HCT116 (cell line): ENCODE results near the gene DRC7. TPM values are rescaled to one million over a fixed set of nuclear protein-coding genes. Genes with fewer than 3 reads are reported as not detected.

Experiments
- ATAC-seq: fragments of 200-7000 bp; cut with Tn5 transposase; 2 replicates; pipeline ENCODE4 v1.9.1; 2020; ENCODE audit warnings: mild to moderate bottlenecking, moderate library complexity
- BruUV-seq: library from RNA; stranded (reverse); fragments of 400-500 nt; replicated peaks from 2 replicates; lab custom pipeline; 2021; lab: Mats Ljungman, UMichigan
- CTCF ChIA-PET: fragments of 300-600 bp; sonication (Branson Sonifier 250); formaldehyde crosslinking; loops from one replicate; lab custom pipeline; 2021; ENCODE audit warnings: antibody characterized with exemption; lab: Charles Lee
- POLR2A ChIA-PET: fragments of 300-600, 350-600 bp; sonication (Branson Sonifier 250); formaldehyde crosslinking; loops from one replicate; lab custom pipeline; 2021; ENCODE audit warnings: antibody characterized with exemption; lab: Charles Lee
- RAD21 ChIA-PET, 2 experiments: fragments of 300-600 bp; sonication (Branson Sonifier 250); formaldehyde crosslinking; loops; one replicate each; lab custom pipeline; 2023; ENCODE audit warnings: low total read pairs in 2 of 2; ENCODE audit not compliant: uncharacterized antibody in 2 of 2, unreplicated experiment in 2 of 2, low non-redundant PET in 1 of 2; lab: Charles Lee
- DNase-seq: peaks from one replicate; pipeline ENCODE4 v3.0.0-alpha.2; 2010; ENCODE audit warnings: low read depth, low spot score
- H2AFZ ChIP-seq: fragments of 200-600 bp; shearing (Covaris generic), sonication (generic); 2 replicates; pipeline ENCODE4 v1.6.1; 2017; ENCODE audit warnings: low read depth, mixed run types, mixed read lengths, antibody characterized with exemption, low read length; ENCODE audit not compliant: poor library complexity, severe bottlenecking
- H3K27ac ChIP-seq: 2 replicates; pipeline ENCODE4 v1.5.1; 2012; ENCODE audit warnings: low read depth, low read length
- H3K27me3 ChIP-seq: fragments of 200-600 bp; sonication (generic); 2 replicates; pipeline ENCODE4 v1.6.1; 2016; ENCODE audit warnings: mixed run types, low read length, mixed read lengths; ENCODE audit not compliant: insufficient read depth
- H3K36me3 ChIP-seq, 2 experiments: fragments of 200-500 bp in 1 of 2; fragments of 200-600 bp in 1 of 2; sonication (Bioruptor generic) in 1 of 2; sonication (generic) in 1 of 2; 2 replicates each; pipeline versions ENCODE4 v1.5.1 to v1.6.1; 2014 to 2016; ENCODE audit warnings: low read length in 2 of 2, inconsistent platforms in 1 of 2, mixed read lengths in 1 of 2, mixed run types in 1 of 2; ENCODE audit not compliant: insufficient read depth in 2 of 2, control insufficient read depth in 1 of 2
- H3K4me1 ChIP-seq, 2 experiments: fragments of 200-600 bp in 1 of 2; sonication (generic) in 1 of 2; 2 replicates each; pipeline versions ENCODE4 v1.5.1 to v1.6.1; 2012 to 2017; ENCODE audit warnings: low read length in 2 of 2, inconsistent platforms in 1 of 2, mild to moderate bottlenecking in 1 of 2, mixed read lengths in 1 of 2, mixed run types in 1 of 2, moderate library complexity in 1 of 2; ENCODE audit not compliant: insufficient read depth in 2 of 2, control insufficient read depth in 1 of 2
- H3K4me2 ChIP-seq: fragments of 200-600 bp; sonication (generic); 2 replicates; pipeline ENCODE4 v1.6.1; 2017; ENCODE audit warnings: mixed run types, low read length, mixed read lengths
- H3K4me3 ChIP-seq, 2 experiments: fragments of 200-600 bp in 1 of 2; sonication (generic) in 1 of 2; replicated peaks in 1 of 2; 2 replicates each; pipeline ENCODE4 v1.5.1; 2011 to 2016; ENCODE audit warnings: low read length in 2 of 2, control low read depth in 1 of 2, low read depth in 1 of 2, mild to moderate bottlenecking in 1 of 2, mixed read lengths in 1 of 2, mixed run types in 1 of 2
- H3K79me2 ChIP-seq: fragments of 200-600 bp; sonication (generic); 2 replicates; pipeline ENCODE4 v1.6.1; 2017; ENCODE audit warnings: mild to moderate bottlenecking, mixed run types, low read length, moderate library complexity, mixed read lengths; ENCODE audit not compliant: insufficient read depth
- H3K9ac ChIP-seq: fragments of 200-600 bp; sonication (generic); 2 replicates; pipeline ENCODE4 v1.6.1; 2016; ENCODE audit warnings: low read length, mixed read lengths
- H3K9me2 ChIP-seq: fragments of 200-600 bp; sonication (generic), shearing (Covaris generic); 2 replicates; pipeline ENCODE4 v1.6.1; 2017; ENCODE audit warnings: mixed run types, mild to moderate bottlenecking, moderate library complexity; ENCODE audit not compliant: insufficient read depth
- H3K9me3 ChIP-seq, 2 experiments: fragments of 200-500 bp in 1 of 2; fragments of 200-600 bp in 1 of 2; sonication (Bioruptor generic) in 1 of 2; sonication (generic) in 1 of 2; 2 replicates each; pipeline ENCODE4 v1.6.1; 2014 to 2017; ENCODE audit warnings: low read length in 2 of 2, mixed read lengths in 2 of 2, inconsistent platforms in 1 of 2, low read depth in 1 of 2, mild to moderate bottlenecking in 1 of 2, mixed run types in 1 of 2, moderate library complexity in 1 of 2; ENCODE audit not compliant: control insufficient read depth in 1 of 2, insufficient read depth in 1 of 2
- H4K20me1 ChIP-seq: fragments of 200-600 bp; sonication (generic), shearing (Covaris generic); 2 replicates; pipeline ENCODE4 v1.6.1; 2017; ENCODE audit warnings: mixed run types, mild to moderate bottlenecking, moderate library complexity; ENCODE audit not compliant: insufficient read depth
- ATF3 ChIP-seq: IDR thresholded peaks from 2 replicates; pipeline ENCODE4 v1.6.1; 2012
- CBX3 ChIP-seq: IDR thresholded peaks from 2 replicates; pipeline ENCODE4 v1.6.1; 2012; ENCODE audit warnings: low read depth
- ELF1 ChIP-seq: IDR thresholded peaks from 2 replicates; pipeline ENCODE4 v1.6.1; 2012; ENCODE audit warnings: low read depth, borderline replicate concordance
- EZH2 ChIP-seq: fragments of 200-600 bp; sonication (generic); IDR thresholded peaks from 2 replicates; pipeline ENCODE4 v1.6.1; 2017; ENCODE audit warnings: antibody characterized with exemption, mixed run types
- RAD21 ChIP-seq: IDR thresholded peaks from 2 replicates; pipeline ENCODE4 v1.6.1; 2012; ENCODE audit warnings: low read depth, mild to moderate bottlenecking
- REST ChIP-seq: IDR thresholded peaks from 2 replicates; pipeline ENCODE4 v1.6.1; 2012; ENCODE audit warnings: low read depth
- SIN3A ChIP-seq: IDR thresholded peaks from 2 replicates; pipeline ENCODE4 v1.6.1; 2012; ENCODE audit warnings: low read depth
- SRF ChIP-seq: IDR thresholded peaks from 2 replicates; pipeline ENCODE4 v1.6.1; 2012; ENCODE audit warnings: low read depth
- intact Hi-C: fragments of 100-400 bp; cut with micrococcal nuclease; formaldehyde crosslinking; loops from 2 replicates; pipeline ENCODE4 v1.10.0; 2022
- total RNA-seq: library from RNA; stranded (reverse); gene quantifications from one replicate; pipeline ENCODE4 v1.2.1, GENCODE V29; 2021; ENCODE audit not compliant: unreplicated experiment

Gene DRC7
- total RNA-seq, 1 experiment from 2014 or later = 0.91 TPM

GRCh38 chr16:57668263-57668571 lies 26.4 kb upstream of the DRC7 start, which contains the start of gene ADGRG3:
Gene ADGRG3 (plus strand): TSS chr16:57668306. CDS start chr16:57668348, 42 bp downstream.
- intact Hi-C loops = no loop called here
- BruUV-seq = no TSS peak
- ChIA-PET POLR2A (no interaction called here), CTCF (interaction anchor here (0.7 kb wide), 1 partner anchor 62 kb away, joined by 3 read pairs; no protein-coding TSS in a partner anchor), RAD21 (no interaction called here)
- no peaks in the 10 kb centered on the region; the same call in 1 of the 2 replicates for H3K27me3 ChIP-seq
- no peaks in the 10 kb centered on the region for H3K9me3 ChIP-seq
- H3K27ac ChIP-seq = no peak within 1 kb of the TSS
- H3K9ac ChIP-seq = no peak within 1 kb of the TSS
- H3K4me2 ChIP-seq = no peak within 1 kb of the TSS; the same call in 1 of the 2 replicates
- H4K20me1 ChIP-seq = no peaks in the 10 kb centered on the region
- H2AFZ ChIP-seq = no peak within 1 kb of the TSS
- H3K9me2 ChIP-seq = no peaks in the 10 kb centered on the region
- H3K36me3 ChIP-seq = no peaks in the 10 kb centered on the region
- no peak for DNase-seq
- peaks cover 10 to 24% of the 10 kb centered on the region in 2 experiments for H3K4me1 ChIP-seq
- ATAC-seq = peak; percentile 9; the same call in 1 of the 2 replicates
- H3K79me2 ChIP-seq = no peaks in the 10 kb centered on the region
- no peak within 1 kb of the TSS for H3K4me3 ChIP-seq
- no peak for TF ChIP-seq SIN3A
- no peak for TF ChIP-seq ELF1
- no peak for TF ChIP-seq EZH2
- no peak for TF ChIP-seq CBX3
- TF ChIP-seq ATF3 = no peak
- no peak for TF ChIP-seq RAD21

GRCh38 chr16:57668630-57669475 lies 25.8 kb upstream of the DRC7 start:
- Histone ChIP-seq H3K9me2 (no peaks in the 10 kb centered on the region), H3K4me1 (peaks cover 10 to 24% of the 10 kb centered on the region in 2 experiments), H3K4me3 (no peak overlapping the region), H3K9me3 (no peaks in the 10 kb centered on the region), H3K79me2 (no peaks in the 10 kb centered on the region), H3K36me3 (no peaks in the 10 kb centered on the region), H2AFZ (no peak overlapping the region), H3K27ac (no peak overlapping the region), H3K4me2 (no peak overlapping the region)
- RAD21 ChIA-PET = no interaction called here
- CTCF ChIA-PET = no interaction called here
- BruUV-seq = no TSS peak
- POLR2A ChIA-PET = no interaction called here
- ATAC-seq (no peak), DNase-seq (no peak)
- no peak for TF ChIP-seq REST
- no peak for TF ChIP-seq CBX3
- TF ChIP-seq SRF = no peak
- TF ChIP-seq, all 23 proteins: peak for 0
- intact Hi-C loops = no loop called here
- H3K27me3 ChIP-seq = peaks cover 6% of the 10 kb centered on the region; the same call in 1 of the 2 replicates
- no peak overlapping the region for H3K9ac ChIP-seq
- H4K20me1 ChIP-seq = no peaks in the 10 kb centered on the region
